CD14-positive monocyte (primary cell): ENCODE measurements around the gene PRMT5. TPM values are rescaled to one million over a fixed set of nuclear protein-coding genes. Genes with fewer than 3 reads are reported as not detected.
"Not testable (repeated sequence)": the region's sequence is repeated elsewhere in the genome, so short reads cannot be mapped to it uniquely, and the experiment has no call there.

Experiments
- DNase-seq, 3 donors: peaks; one replicate each; pipeline ENCODE4 v3.0.0-alpha.2; 2011 to 2022
- H2AFZ ChIP-seq: 2 replicates; pipeline ENCODE4 v1.6.0; 2012; ENCODE audit warnings: mild to moderate bottlenecking, low read depth, low read length, inconsistent platforms; ENCODE audit not compliant: insufficient read depth, poor library complexity, severe bottlenecking
- H3K27ac ChIP-seq, 2 donors: 1 replicate in 1 of 2; 2 replicates in 1 of 2; pipeline ENCODE4 v1.5.1; 2012 to 2013; ENCODE audit warnings: low read length in 2 of 2, control low read depth in 1 of 2, inconsistent platforms in 1 of 2, low read depth in 1 of 2, mild to moderate bottlenecking in 1 of 2
- H3K27me3 ChIP-seq, 2 donors: one replicate each; pipeline versions ENCODE4 v1.6.0 to v1.6.1; 2011 to 2013; ENCODE audit warnings: low read length in 2 of 2; ENCODE audit not compliant: control insufficient read depth in 2 of 2, insufficient read depth in 2 of 2
- H3K36me3 ChIP-seq, 2 donors: replicated peaks in 1 of 2; 1 replicate in 1 of 2; 2 replicates in 1 of 2; pipeline versions ENCODE4 v1.5.1 to v1.6.1; 2012 to 2013; ENCODE audit warnings: low read length in 2 of 2, control low read depth in 1 of 2, inconsistent platforms in 1 of 2, mild to moderate bottlenecking in 1 of 2; ENCODE audit not compliant: insufficient read depth in 2 of 2, control insufficient read depth in 1 of 2
- H3K4me1 ChIP-seq, 2 donors: 1 replicate in 1 of 2; 2 replicates in 1 of 2; pipeline versions ENCODE4 v1.5.1 to v1.6.1; 2012 to 2013; ENCODE audit warnings: low read length in 2 of 2, control low read depth in 1 of 2, inconsistent platforms in 1 of 2, mild to moderate bottlenecking in 1 of 2, moderate library complexity in 1 of 2; ENCODE audit not compliant: insufficient read depth in 2 of 2, control insufficient read depth in 1 of 2
- H3K4me2 ChIP-seq: replicated peaks from 2 replicates; pipeline ENCODE3; 2012; ENCODE audit warnings: low read length, moderate library complexity, mild to moderate bottlenecking; ENCODE audit not compliant: poor library complexity, severe bottlenecking; ENCODE audit errors: extremely low read depth
- H3K4me3 ChIP-seq, 3 experiments: fragments of 200-600 bp in 1 of 3; sonication (generic) in 1 of 3; replicated peaks in 1 of 3; 1 replicate in 2 of 3; 2 replicates in 1 of 3; pipeline ENCODE4 v1.5.1; 2011 to 2013; ENCODE audit warnings: low read length in 3 of 3, mild to moderate bottlenecking in 3 of 3, control low read depth in 2 of 3, low read depth in 2 of 3, inconsistent platforms in 1 of 3, moderate library complexity in 1 of 3
- H3K79me2 ChIP-seq: 2 replicates; pipeline ENCODE4 v1.6.0; 2012; ENCODE audit warnings: mild to moderate bottlenecking, control low read depth, inconsistent platforms, low read length, moderate library complexity; ENCODE audit not compliant: insufficient read depth
- H3K9ac ChIP-seq: 2 replicates; pipeline ENCODE4 v1.6.0; 2017; ENCODE audit warnings: low read length, mild to moderate bottlenecking; ENCODE audit not compliant: insufficient read depth, poor library complexity, severe bottlenecking
- H3K9me3 ChIP-seq, 2 donors: replicated peaks in 1 of 2; 1 replicate in 1 of 2; 2 replicates in 1 of 2; pipeline versions ENCODE4 v1.5.1 to v1.6.1; 2012 to 2013; ENCODE audit warnings: low read length in 2 of 2, control low read depth in 1 of 2; ENCODE audit not compliant: control insufficient read depth in 1 of 2, insufficient read depth in 1 of 2
- H4K20me1 ChIP-seq: 2 replicates; pipeline ENCODE4 v1.6.0; 2012; ENCODE audit warnings: mild to moderate bottlenecking, low read length, control low read depth, moderate library complexity; ENCODE audit not compliant: insufficient read depth
- H3K27ac Mint-ChIP-seq, 7 donors: one replicate each; pipeline ENCODE4 v1.8.0; 2020; ENCODE audit warnings: mild to moderate bottlenecking in 7 of 7, mixed read lengths in 7 of 7, moderate library complexity in 6 of 7, inconsistent platforms in 2 of 7
- H3K27me3 Mint-ChIP-seq, 3 donors: one replicate each; pipeline ENCODE4 v1.8.0; 2021 to 2022; ENCODE audit warnings: low read depth in 3 of 3, mild to moderate bottlenecking in 3 of 3, mixed read lengths in 3 of 3, moderate library complexity in 3 of 3, inconsistent platforms in 1 of 3
- H3K36me3 Mint-ChIP-seq, 2 donors: one replicate each; pipeline ENCODE4 v1.8.0; 2020; ENCODE audit warnings: mixed read lengths in 2 of 2, inconsistent platforms in 1 of 2, mild to moderate bottlenecking in 1 of 2
- H3K4me1 Mint-ChIP-seq: one replicate; pipeline ENCODE4 v1.8.0; 2020; ENCODE audit warnings: mild to moderate bottlenecking, mixed read lengths
- H3K4me3 Mint-ChIP-seq, 2 donors: one replicate each; pipeline ENCODE4 v1.8.0; 2020; ENCODE audit warnings: mild to moderate bottlenecking in 2 of 2, mixed read lengths in 2 of 2, moderate library complexity in 1 of 2
- H3K9me3 Mint-ChIP-seq, 7 donors: one replicate each; pipeline ENCODE4 v1.8.0; 2020 to 2022; ENCODE audit warnings: mixed read lengths in 7 of 7, mild to moderate bottlenecking in 6 of 7, moderate library complexity in 6 of 7, inconsistent platforms in 2 of 7
- CTCF ChIP-seq: fragments of 200-600 bp; IDR thresholded peaks from one replicate; pipeline ENCODE4 v1.8.0; 2022; ENCODE audit warnings: antibody characterized with exemption, mild to moderate bottlenecking
- WGBS: methylation state at CpG from one replicate; pipeline ENCODE4 v1.1.5; 2013; ENCODE audit warnings: missing lambda C conversion rate; ENCODE audit not compliant: insufficient coverage; 5-methylcytosine and 5-hydroxymethylcytosine counted together
- intact Hi-C, 2 donors: fragments of 100-400 bp; cut with micrococcal nuclease; formaldehyde crosslinking; loops; one replicate each; pipeline versions ENCODE4 v1.15.0 to v1.15.1; 2023
- polyA plus RNA-seq, 3 donors: library from polyadenylated mRNA; depleted of rRNA in 1 of 3; unstranded in 2 of 3; stranded (reverse) in 1 of 3; fragments of 300-500 nt in 2 of 3; fragments of >200 nt in 1 of 3; fragmentation: Illumina TruSeq in 2 of 3; gene quantifications; 1 replicate in 2 of 3; 2 replicates in 1 of 3; pipeline ENCODE4 v1.2.3, GENCODE V29; 2012 to 2021

The PRMT5 gene
- polyA plus RNA-seq, 3 donors, result 38.7 to 44.4 (median 44.1) TPM

DNA sequence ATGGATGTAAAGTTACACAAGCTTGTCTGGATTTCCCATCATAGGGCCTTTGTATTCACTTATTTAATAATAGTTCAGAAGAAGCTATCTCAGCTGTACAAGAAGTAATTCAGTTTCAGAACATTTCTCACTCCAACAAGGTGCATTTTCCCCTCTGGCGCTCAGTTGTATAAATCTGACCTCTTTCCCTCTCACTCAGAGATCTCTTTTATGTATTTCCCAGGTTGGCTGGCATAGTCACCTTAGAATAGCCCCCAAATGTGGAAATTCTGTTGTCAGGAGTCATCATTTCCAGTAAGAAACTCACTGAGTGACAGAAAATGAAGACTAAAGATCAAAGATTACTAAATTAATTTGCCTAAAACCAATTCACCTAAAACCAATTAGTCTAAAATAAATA, 42.0 kb upstream of the PRMT5 start:
- peaks cover 1 to 11% (median 7%) of the 10 kb centered on the region in 3 donors for H3K27me3 Mint-ChIP-seq
- H3K4me2 ChIP-seq, result no peak overlapping the region
- no peaks in the 10 kb centered on the region for H3K4me1 ChIP-seq
- no peak overlapping the region for H3K4me3 Mint-ChIP-seq
- no peak overlapping the region for H3K27ac ChIP-seq
- H3K79me2 ChIP-seq, result no peaks in the 10 kb centered on the region
- no peak overlapping the region for H3K4me3 ChIP-seq
- no peaks in the 10 kb centered on the region for H4K20me1 ChIP-seq
- H3K36me3 ChIP-seq, result no peaks in the 10 kb centered on the region
- no peak for DNase-seq
- TF ChIP-seq CTCF, result no peak
- no CpG with 5 or more reads among the region's 1 CpG for WGBS
- H3K27ac Mint-ChIP-seq, result no peak overlapping the region
- H3K9me3 Mint-ChIP-seq, result no peaks in the 10 kb centered on the region
- no peak overlapping the region for H2AFZ ChIP-seq
- intact Hi-C loops, result no loop called here
- no peaks in the 10 kb centered on the region for H3K36me3 Mint-ChIP-seq
- H3K4me1 Mint-ChIP-seq, result no peaks in the 10 kb centered on the region
- no peak overlapping the region for H3K9ac ChIP-seq
- H3K9me3 ChIP-seq, result no peaks in the 10 kb centered on the region
- H3K27me3 ChIP-seq, result no peaks in the 10 kb centered on the region

- no peaks in the 10 kb centered on the region for H4K20me1 ChIP-seq
- Mint-ChIP-seq H3K4me1 (no peaks in the 10 kb centered on the region), H3K9me3 (no peaks in the 10 kb centered on the region), H3K36me3 (no peaks in the 10 kb centered on the region), H3K4me3 (no peak overlapping the region), H3K27ac (no peak overlapping the region), H3K27me3 (peaks cover 0 to 5% (median 2%) of the 10 kb centered on the region in 3 donors)
- no peaks in the 10 kb centered on the region for H3K4me1 ChIP-seq
- no peaks in the 10 kb centered on the region for H3K9me3 ChIP-seq
- no peak overlapping the region for H3K27ac ChIP-seq
- H3K79me2 ChIP-seq, result no peaks in the 10 kb centered on the region
- no peak overlapping the region for H2AFZ ChIP-seq
- no peak overlapping the region for H3K9ac ChIP-seq
- no peak for TF ChIP-seq CTCF
- intact Hi-C loops, result no loop called here
- H3K4me3 ChIP-seq, result no peak overlapping the region
- H3K36me3 ChIP-seq, result no peaks in the 10 kb centered on the region
- 100% methylated on average over 2 of the region's 4 CpGs for WGBS
- H3K4me2 ChIP-seq, result no peak overlapping the region
- H3K27me3 ChIP-seq, result no peaks in the 10 kb centered on the region
- DNase-seq, result no peak
Measured at GRCh38 chr14:22966783-22967269, 37.6 kb upstream of the PRMT5 start.

- not testable (repeated sequence) for H3K36me3 Mint-ChIP-seq, H3K27me3 Mint-ChIP-seq
- WGBS, result 88% methylated on average over 5 of the region's 15 CpGs
Measured at GRCh38 chr14:22965916-22966782, 37.0 kb upstream of the PRMT5 start.

More at GRCh38 chr14:22965916-22966782, 37.0 kb upstream of the PRMT5 start:
- H3K27me3 ChIP-seq, H3K9ac ChIP-seq, H3K4me1 ChIP-seq, intact Hi-C loops, H3K4me3 ChIP-seq, H3K36me3 ChIP-seq, H3K4me3 Mint-ChIP-seq, H3K4me1 Mint-ChIP-seq, H4K20me1 ChIP-seq, H3K27ac ChIP-seq, H3K79me2 ChIP-seq, H2AFZ ChIP-seq, H3K9me3 ChIP-seq, H3K9me3 Mint-ChIP-seq, H3K4me2 ChIP-seq, H3K27ac Mint-ChIP-seq, DNase-seq: not testable (repeated sequence)
